Neuron (in vitro differentiated cells): Measurements from ENCODE around the gene MAP3K12.
"Not testable (repeated sequence)": the region's sequence is repeated elsewhere in the genome, so short reads cannot be mapped to it uniquely, and the experiment has no call there.

Experiments
- H2AFZ ChIP-seq: one replicate; pipeline ENCODE4 v1.6.1; 2013; ENCODE audit warnings: low read depth, mild to moderate bottlenecking, inconsistent platforms, low read length, moderate library complexity
- H3K27me3 ChIP-seq: one replicate; pipeline ENCODE4 v1.6.1; 2013; ENCODE audit warnings: low read length; ENCODE audit not compliant: insufficient read depth
- H3K36me3 ChIP-seq: one replicate; pipeline ENCODE4 v1.6.1; 2013; ENCODE audit warnings: low read length; ENCODE audit not compliant: insufficient read depth
- H3K4me1 ChIP-seq: one replicate; pipeline ENCODE4 v1.6.1; 2013; ENCODE audit warnings: low read length; ENCODE audit not compliant: insufficient read depth
- H3K4me3 ChIP-seq: 2 replicates; pipeline ENCODE4 v1.5.1; 2013; ENCODE audit warnings: mild to moderate bottlenecking, low read length, moderate library complexity
- H3K9me3 ChIP-seq: one replicate; pipeline ENCODE4 v1.6.1; 2013; ENCODE audit warnings: low read length

The MAP3K12 gene

GRCh38 chr12:53481939-53482586, 17.2 kb downstream of the MAP3K12 start:
- Histone ChIP-seq H3K27me3 (no peaks in the 10 kb centered on the region), H2AFZ (no peak overlapping the region), H3K9me3 (no peaks in the 10 kb centered on the region), H3K4me1 (peaks cover 18% of the 10 kb centered on the region), H3K36me3 (peaks cover 89% of the 10 kb centered on the region), H3K4me3 (no peak overlapping the region)

GRCh38 chr12:53481458-53481857, 17.8 kb downstream of the MAP3K12 start:
- not testable (repeated sequence) for H3K9me3 ChIP-seq, H2AFZ ChIP-seq, H3K4me3 ChIP-seq, H3K27me3 ChIP-seq
- Histone ChIP-seq H3K36me3 (peaks cover 89% of the 10 kb centered on the region), H3K4me1 (peaks cover 18% of the 10 kb centered on the region)

- Histone ChIP-seq H3K27me3 (no peaks in the 10 kb centered on the region), H3K4me1 (peaks cover 18% of the 10 kb centered on the region), H3K4me3 (no peak overlapping the region), H3K36me3 (peaks cover 89% of the 10 kb centered on the region), H3K9me3 (no peaks in the 10 kb centered on the region), H2AFZ (no peak overlapping the region)
Observed at GRCh38 chr12:53480491-53481442, 18.5 kb downstream of the MAP3K12 start.

- H3K4me1 ChIP-seq: peaks cover 23% of the 10 kb centered on the region
- H2AFZ ChIP-seq: no peak overlapping the region
- no peaks in the 10 kb centered on the region for H3K9me3 ChIP-seq
- no peak overlapping the region for H3K4me3 ChIP-seq
- peaks cover 91% of the 10 kb centered on the region for H3K36me3 ChIP-seq
- no peaks in the 10 kb centered on the region for H3K27me3 ChIP-seq
Observed at GRCh38 chr12:53479331-53479730, 19.9 kb downstream of the MAP3K12 start.

- peaks cover 92% of the 10 kb centered on the region for H3K36me3 ChIP-seq
- H3K4me1 ChIP-seq: peaks cover 24% of the 10 kb centered on the region
- H3K9me3 ChIP-seq: no peaks in the 10 kb centered on the region
- no peak overlapping the region for H3K4me3 ChIP-seq
- H3K27me3 ChIP-seq: no peaks in the 10 kb centered on the region
- H2AFZ ChIP-seq: no peak overlapping the region
Observed at GRCh38 chr12:53478865-53479264, 20.4 kb downstream of the MAP3K12 start.

- peaks cover 90% of the 10 kb centered on the region for H3K36me3 ChIP-seq
- peaks cover 31% of the 10 kb centered on the region for H3K4me1 ChIP-seq
- no peaks in the 10 kb centered on the region for H3K9me3 ChIP-seq
- H3K4me3 ChIP-seq: no peak overlapping the region
- H2AFZ ChIP-seq: no peak overlapping the region
- H3K27me3 ChIP-seq: no peaks in the 10 kb centered on the region
Observed at GRCh38 chr12:53476769-53477209, 22.5 kb downstream of the MAP3K12 start.

GRCh38 chr12:53474819-53475218, 24.4 kb downstream of the MAP3K12 start:
- Histone ChIP-seq H3K27me3 (no peaks in the 10 kb centered on the region), H3K4me3 (no peak overlapping the region), H3K36me3 (peaks cover 92% of the 10 kb centered on the region), H2AFZ (no peak overlapping the region), H3K9me3 (no peaks in the 10 kb centered on the region), H3K4me1 (peaks cover 27% of the 10 kb centered on the region)

- peaks cover 93% of the 10 kb centered on the region for H3K36me3 ChIP-seq
Observed at GRCh38 chr12:53474077-53474476, 25.2 kb downstream of the MAP3K12 start.

GRCh38 chr12:53472056-53472582, 27.1 kb downstream of the MAP3K12 start:
- H3K4me1 ChIP-seq: peaks cover 13% of the 10 kb centered on the region

More at GRCh38 chr12:53474077-53474476, 25.2 kb downstream of the MAP3K12 start:
- no peaks in the 10 kb centered on the region for H3K27me3 ChIP-seq
- peaks cover 21% of the 10 kb centered on the region for H3K4me1 ChIP-seq
- no peak overlapping the region for H3K4me3 ChIP-seq
- H2AFZ ChIP-seq: no peak overlapping the region
- H3K9me3 ChIP-seq: no peaks in the 10 kb centered on the region

GRCh38 chr12:53468282-53468681, 31.0 kb downstream of the MAP3K12 start:
- no peaks in the 10 kb centered on the region for H3K9me3 ChIP-seq
- peaks cover 97% of the 10 kb centered on the region for H3K36me3 ChIP-seq
- H3K4me3 ChIP-seq: no peak overlapping the region
- H3K4me1 ChIP-seq: peaks cover 3% of the 10 kb centered on the region
- H3K27me3 ChIP-seq: no peaks in the 10 kb centered on the region
- H2AFZ ChIP-seq: no peak overlapping the region

More at GRCh38 chr12:53472056-53472582, 27.1 kb downstream of the MAP3K12 start:
- H3K36me3 ChIP-seq: peaks cover 96% of the 10 kb centered on the region
- H3K9me3 ChIP-seq: no peaks in the 10 kb centered on the region
- H3K27me3 ChIP-seq: no peaks in the 10 kb centered on the region
- H2AFZ ChIP-seq: no peak overlapping the region
- no peak overlapping the region for H3K4me3 ChIP-seq

GRCh38 chr12:53467880-53468279, 31.4 kb downstream of the MAP3K12 start:
- Histone ChIP-seq H3K4me3 (no peak overlapping the region), H3K4me1 (peaks cover 3% of the 10 kb centered on the region), H3K36me3 (peaks cover 99% of the 10 kb centered on the region), H3K27me3 (no peaks in the 10 kb centered on the region), H3K9me3 (no peaks in the 10 kb centered on the region), H2AFZ (no peak overlapping the region)

- no peak overlapping the region for H3K4me3 ChIP-seq
- H2AFZ ChIP-seq: no peak overlapping the region
- no peaks in the 10 kb centered on the region for H3K9me3 ChIP-seq
- no peaks in the 10 kb centered on the region for H3K4me1 ChIP-seq
- H3K27me3 ChIP-seq: no peaks in the 10 kb centered on the region
- H3K36me3 ChIP-seq: peaks cover 99% of the 10 kb centered on the region
Observed at GRCh38 chr12:53467082-53467481, 32.2 kb downstream of the MAP3K12 start.

GRCh38 chr12:53466640-53467039, 32.6 kb downstream of the MAP3K12 start:
- H3K4me1 ChIP-seq: no peaks in the 10 kb centered on the region
- H2AFZ ChIP-seq: no peak overlapping the region
- H3K36me3 ChIP-seq: peaks cover 99% of the 10 kb centered on the region

More at GRCh38 chr12:53466640-53467039, 32.6 kb downstream of the MAP3K12 start:
- Histone ChIP-seq H3K27me3 (no peaks in the 10 kb centered on the region), H3K4me3 (no peak overlapping the region), H3K9me3 (no peaks in the 10 kb centered on the region)
